Measurements from ENCODE around the gene SPTLC1.

DNA sequence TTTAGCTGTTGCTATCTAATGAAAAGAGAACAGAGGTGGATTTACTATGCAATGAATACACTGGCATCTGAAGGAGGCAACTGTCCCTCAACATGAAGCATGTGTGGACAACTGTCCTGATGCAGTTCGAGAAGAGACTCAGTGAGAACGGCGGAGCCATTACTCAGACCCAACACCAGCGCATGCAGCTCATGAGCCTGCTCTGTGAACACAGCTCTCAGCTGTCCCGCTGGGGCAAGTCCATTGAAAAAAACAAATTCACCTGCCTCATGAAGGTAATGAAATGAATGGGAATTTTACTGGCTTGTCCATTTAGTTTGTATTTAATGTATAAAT is 78.8 kb downstream of the SPTLC1 start:
- TF ChIP-seq CTCF (conservative IDR thresholded peaks at IDR 0.05; ENCODE audit: low read depth in 2 of 2), result no peak
- TF ChIP-seq JUNB (IDR thresholded peaks at IDR 0.05; ENCODE audit: unreplicated experiment), result no peak
- no peak for TF ChIP-seq EZH2phosphoT487 (IDR thresholded peaks at IDR 0.05; ENCODE audit: unreplicated experiment)
- TF ChIP-seq, protein P1, sequence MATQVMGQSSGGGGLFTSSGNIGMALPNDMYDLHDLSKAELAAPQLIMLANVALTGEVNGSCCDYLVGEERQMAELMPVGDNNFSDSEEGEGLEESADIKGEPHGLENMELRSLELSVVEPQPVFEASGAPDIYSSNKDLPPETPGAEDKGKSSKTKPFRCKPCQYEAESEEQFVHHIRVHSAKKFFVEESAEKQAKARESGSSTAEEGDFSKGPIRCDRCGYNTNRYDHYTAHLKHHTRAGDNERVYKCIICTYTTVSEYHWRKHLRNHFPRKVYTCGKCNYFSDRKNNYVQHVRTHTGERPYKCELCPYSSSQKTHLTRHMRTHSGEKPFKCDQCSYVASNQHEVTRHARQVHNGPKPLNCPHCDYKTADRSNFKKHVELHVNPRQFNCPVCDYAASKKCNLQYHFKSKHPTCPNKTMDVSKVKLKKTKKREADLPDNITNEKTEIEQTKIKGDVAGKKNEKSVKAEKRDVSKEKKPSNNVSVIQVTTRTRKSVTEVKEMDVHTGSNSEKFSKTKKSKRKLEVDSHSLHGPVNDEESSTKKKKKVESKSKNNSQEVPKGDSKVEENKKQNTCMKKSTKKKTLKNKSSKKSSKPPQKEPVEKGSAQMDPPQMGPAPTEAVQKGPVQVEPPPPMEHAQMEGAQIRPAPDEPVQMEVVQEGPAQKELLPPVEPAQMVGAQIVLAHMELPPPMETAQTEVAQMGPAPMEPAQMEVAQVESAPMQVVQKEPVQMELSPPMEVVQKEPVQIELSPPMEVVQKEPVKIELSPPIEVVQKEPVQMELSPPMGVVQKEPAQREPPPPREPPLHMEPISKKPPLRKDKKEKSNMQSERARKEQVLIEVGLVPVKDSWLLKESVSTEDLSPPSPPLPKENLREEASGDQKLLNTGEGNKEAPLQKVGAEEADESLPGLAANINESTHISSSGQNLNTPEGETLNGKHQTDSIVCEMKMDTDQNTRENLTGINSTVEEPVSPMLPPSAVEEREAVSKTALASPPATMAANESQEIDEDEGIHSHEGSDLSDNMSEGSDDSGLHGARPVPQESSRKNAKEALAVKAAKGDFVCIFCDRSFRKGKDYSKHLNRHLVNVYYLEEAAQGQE (IDR thresholded peaks at IDR 0.05; ENCODE audit: unreplicated experiment), result no peak
- no peak for TF ChIP-seq POLR2AphosphoS5 (IDR thresholded peaks at IDR 0.05; ENCODE audit: low read depth)
